ENCODE measurements around the gene ZNF300.

The ZNF300 gene

DNA sequence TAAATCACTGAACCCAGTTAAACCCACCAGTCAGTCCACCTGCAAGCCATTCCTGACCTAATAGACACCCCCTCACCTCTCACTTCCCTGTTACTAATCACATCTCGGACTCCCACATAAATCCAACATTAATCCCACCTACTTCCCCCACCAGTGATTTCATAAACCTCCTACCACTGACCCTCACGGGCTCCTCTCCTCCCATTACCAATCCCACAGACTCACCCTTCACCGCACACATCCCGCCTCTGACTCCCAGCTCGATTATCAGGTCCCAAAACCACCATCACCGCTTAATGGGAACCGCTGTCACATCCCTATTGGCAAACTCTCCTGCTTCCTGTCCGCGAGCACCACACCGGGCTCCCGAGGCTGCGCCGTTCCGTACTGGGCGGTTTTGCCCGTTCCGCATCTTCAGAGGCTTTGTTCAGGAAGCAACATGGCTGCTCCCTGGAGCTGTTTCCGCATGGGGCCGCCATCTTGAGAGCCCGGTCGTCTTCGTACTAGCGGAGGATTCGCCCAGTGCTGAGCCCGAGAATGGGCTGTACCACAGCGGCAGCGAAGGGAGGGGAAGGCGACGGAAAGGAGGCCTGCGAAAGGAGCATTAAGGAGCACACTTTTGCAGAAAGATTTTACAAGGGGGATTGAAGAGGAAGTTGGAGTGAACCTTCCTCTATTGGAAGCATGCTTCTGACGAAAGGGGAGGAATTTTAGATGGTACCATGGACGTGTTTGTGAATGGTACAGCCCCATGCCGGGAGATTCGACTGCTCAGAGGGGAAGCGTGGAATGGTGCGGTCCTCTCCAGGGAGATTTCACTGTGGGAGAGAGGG, at the start of gene ZNF300:
Gene ZNF300, minus strand, starts transcription at position 502 of the 833 bp plus-strand sequence. CDS start 1,825 bp downstream, outside the sequence.
- H3K4me3 ChIP-seq (replicated peaks in 1 of 2; ENCODE audit: low read depth in 2 of 2, low read length in 2 of 2), result peak within 1 kb of the TSS; percentile 70 to 72
- TF ChIP-seq CTCF (IDR thresholded peaks at IDR 0.05; ENCODE audit: low read depth, low read length), result no peak
- peak; percentile 97 for DNase-seq (ENCODE audit: low read depth in 2 of 2)

DNA sequence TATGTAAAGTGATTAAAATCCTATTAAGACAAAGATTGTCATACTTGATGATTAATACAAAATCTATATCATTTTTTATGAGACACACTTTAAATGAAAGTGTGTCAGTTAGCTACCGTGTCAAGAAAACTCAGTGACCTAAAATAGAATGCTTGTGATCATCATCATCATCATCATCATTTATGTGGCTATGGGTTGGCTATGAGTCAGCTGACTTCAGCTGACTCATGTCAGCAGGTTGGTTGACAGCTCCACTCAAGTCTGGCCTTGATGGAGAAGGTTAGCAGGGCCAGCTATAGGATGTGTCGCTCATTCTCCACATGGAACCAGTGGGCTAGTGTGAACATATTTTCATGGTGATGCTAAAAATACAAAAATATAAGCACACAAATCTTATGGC, 43.8 kb upstream of the ZNF300 start:
- no peak for TF ChIP-seq CTCF (IDR thresholded peaks at IDR 0.05; ENCODE audit: low read depth, low read length)
- no peak for DNase-seq (ENCODE audit: low read depth in 2 of 2)
- H3K4me3 ChIP-seq (replicated peaks in 1 of 2; ENCODE audit: low read depth in 2 of 2, low read length in 2 of 2), result no peak overlapping the region

DNA sequence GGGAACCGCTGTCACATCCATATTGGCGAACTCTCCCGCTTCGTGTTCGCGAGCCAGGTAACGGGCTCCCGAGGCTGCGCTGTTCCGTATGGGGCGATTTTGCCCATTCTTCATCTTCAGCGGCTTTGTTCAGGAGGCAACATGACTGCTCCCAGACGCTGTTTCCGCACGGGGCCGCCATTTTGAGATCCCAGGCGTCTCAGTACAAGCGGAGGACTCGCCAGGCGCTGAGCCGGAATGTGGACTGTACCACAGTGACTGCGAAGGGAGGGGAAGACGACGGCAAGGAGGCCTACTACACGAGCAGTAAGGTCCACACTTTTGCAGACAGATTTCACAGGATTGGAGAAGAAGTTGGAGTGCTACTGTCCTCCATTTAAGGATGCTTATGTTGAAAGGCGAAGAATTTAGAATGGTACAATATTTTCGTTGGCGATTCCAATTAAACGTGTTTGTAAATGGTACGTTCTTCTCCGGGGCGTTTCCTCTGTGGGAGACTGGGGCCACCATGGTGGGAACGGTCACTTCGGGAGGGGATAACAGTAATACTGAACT, 41.6 kb upstream of the ZNF300 start:
- TF ChIP-seq CTCF (IDR thresholded peaks at IDR 0.05; ENCODE audit: low read depth, low read length), result no peak
- peak overlapping the region; percentile 61 to 66 for H3K4me3 ChIP-seq (replicated peaks in 1 of 2; ENCODE audit: low read depth in 2 of 2, low read length in 2 of 2)
- DNase-seq (ENCODE audit: low read depth in 2 of 2), result peak; percentile 94 to 95

- no peak for TF ChIP-seq CTCF (IDR thresholded peaks at IDR 0.05; ENCODE audit: low read depth, low read length)
- peak overlapping the region; percentile 61 to 66 for H3K4me3 ChIP-seq (replicated peaks in 1 of 2; ENCODE audit: low read depth in 2 of 2, low read length in 2 of 2)
- peak; percentile 3 to 35 for DNase-seq (ENCODE audit: low read depth in 2 of 2)
These were observed 41.2 kb upstream of the ZNF300 start for GRCh38 chr5:150945947-150946346.

- peak overlapping the region; percentile 61 to 66 for H3K4me3 ChIP-seq (replicated peaks in 1 of 2; ENCODE audit: low read depth in 2 of 2, low read length in 2 of 2)
- peak; percentile 2 to 66 for DNase-seq (ENCODE audit: low read depth in 2 of 2)
- TF ChIP-seq CTCF (IDR thresholded peaks at IDR 0.05; ENCODE audit: low read depth, low read length), result no peak
These were observed 40.7 kb upstream of the ZNF300 start for GRCh38 chr5:150945486-150945885.

GRCh38 chr5:150931368-150931965, 26.7 kb upstream of the ZNF300 start:
- TF ChIP-seq CTCF (IDR thresholded peaks at IDR 0.05; ENCODE audit: low read depth, low read length), result no peak
- H3K4me3 ChIP-seq (replicated peaks in 1 of 2; ENCODE audit: low read depth in 2 of 2, low read length in 2 of 2), result no peak overlapping the region
- DNase-seq (ENCODE audit: low read depth in 2 of 2), result peak in 1 of 2 donors; percentile 20
